NB4 (cell line): Measurements from ENCODE around the gene PDE12.
A peak's percentile ranks its signal among the peaks of the same experiment; 100 is the strongest.

Experiments used
- DNase-seq: peaks from one replicate; pipeline ENCODE4 v3.0.0; 2010; ENCODE audit warnings: low read depth
- H3K4me3 ChIP-seq: one replicate; pipeline ENCODE4 v1.5.1; 2011; ENCODE audit warnings: mild to moderate bottlenecking, low read depth, low read length, moderate library complexity
- CTCF ChIP-seq: IDR thresholded peaks from one replicate; pipeline ENCODE4 v1.5.1; 2012; ENCODE audit warnings: low read depth, low read length
- MAX ChIP-seq: IDR thresholded peaks from 2 replicates; pipeline ENCODE4 v1.6.1; 2011; ENCODE audit warnings: low read depth, low read length
- MYC ChIP-seq: IDR thresholded peaks from 2 replicates; pipeline ENCODE4 v1.6.1; 2011; ENCODE audit warnings: low read depth, low read length
- POLR2A ChIP-seq: IDR thresholded peaks from 2 replicates; pipeline ENCODE4 v1.6.1; 2011; ENCODE audit warnings: mild to moderate bottlenecking; ENCODE audit not compliant: insufficient read length; ENCODE audit errors: extremely low read depth

PDE12 gene

DNA sequence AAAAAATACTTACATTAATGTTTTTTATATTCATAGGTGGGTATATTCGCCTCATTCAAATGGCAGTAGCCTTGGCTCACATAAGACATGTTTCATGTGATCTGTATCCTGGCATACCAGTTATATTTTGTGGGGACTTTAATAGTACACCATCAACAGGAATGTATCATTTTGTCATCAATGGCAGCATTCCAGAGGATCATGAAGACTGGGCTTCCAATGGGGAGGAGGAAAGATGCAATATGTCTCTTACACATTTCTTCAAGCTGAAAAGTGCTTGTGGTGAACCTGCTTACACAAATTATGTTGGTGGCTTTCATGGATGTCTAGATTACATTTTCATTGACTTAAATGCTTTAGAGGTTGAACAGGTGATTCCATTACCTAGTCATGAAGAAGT, 3.5 kb downstream of the PDE12 start:
- TF ChIP-seq MAX (no peak), POLR2A (no peak), CTCF (no peak), MYC (no peak)
- peak overlapping the region; percentile 48 for H3K4me3 ChIP-seq
- no peak for DNase-seq

DNA sequence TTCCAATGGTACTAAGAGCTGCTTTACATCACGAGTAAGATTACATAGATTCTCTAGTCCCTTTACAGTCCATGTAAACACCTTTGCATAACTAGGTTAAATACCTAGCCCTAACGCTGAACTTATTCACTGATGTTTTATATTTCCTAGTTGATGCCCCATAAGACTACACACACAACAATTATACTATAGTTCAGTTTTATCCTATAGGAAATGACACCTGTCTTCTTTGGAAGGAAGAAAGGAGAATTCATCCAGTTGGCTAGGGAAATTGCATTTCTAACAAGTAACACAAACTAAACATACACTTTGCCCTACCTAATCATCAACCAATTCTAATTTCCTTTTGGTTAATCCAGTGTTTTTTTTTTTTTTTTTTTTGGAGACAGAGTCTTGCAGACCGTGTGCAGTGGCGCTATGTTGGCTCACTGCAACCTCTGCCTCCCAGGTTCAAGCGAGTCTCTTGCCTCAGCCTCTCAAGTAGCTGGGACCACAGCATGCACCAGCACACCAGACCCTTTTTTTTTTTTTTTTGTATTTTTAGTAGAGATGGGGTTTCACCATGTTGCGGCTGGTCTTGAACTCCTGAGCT, 13.9 kb downstream of the PDE12 start:
- DNase-seq: no peak
- no peak overlapping the region for H3K4me3 ChIP-seq
- TF ChIP-seq MYC (no peak), CTCF (no peak)

DNA sequence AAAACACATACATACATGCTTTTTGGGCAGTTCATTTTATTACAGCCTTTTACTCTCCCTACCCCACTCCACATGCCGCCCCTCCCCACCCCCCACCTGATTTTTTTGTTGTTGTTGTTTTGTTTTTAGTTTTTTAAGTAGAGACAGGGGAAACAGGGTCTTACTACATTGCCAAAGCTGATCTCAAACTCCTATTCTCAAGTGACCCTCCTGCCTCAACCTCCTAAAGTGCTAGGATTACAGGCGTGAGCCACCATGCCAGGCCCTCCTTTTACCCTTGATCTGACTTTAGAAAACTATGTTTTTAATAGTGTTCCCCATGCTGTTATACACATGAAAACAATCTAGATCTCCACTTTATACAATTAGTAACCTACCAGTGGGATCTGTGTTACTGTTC, 14.8 kb downstream of the PDE12 start:
- DNase-seq: no peak
- TF ChIP-seq CTCF (no peak), MYC (no peak), MAX (no peak), POLR2A (no peak)
- no peak overlapping the region for H3K4me3 ChIP-seq

GRCh38 chr3:57572096-57572495, 16.0 kb downstream of the PDE12 start:
- no peak for DNase-seq
- TF ChIP-seq CTCF (no peak), POLR2A (no peak), MAX (no peak), MYC (no peak)
- H3K4me3 ChIP-seq: no peak overlapping the region

GRCh38 chr3:57575966-57576626, 20.0 kb downstream of the PDE12 start:
- no peak overlapping the region for H3K4me3 ChIP-seq
- DNase-seq: no peak
- TF ChIP-seq POLR2A (no peak), MYC (no peak), MAX (no peak), CTCF (no peak)
